GM03348 (cell line): Measurements from ENCODE around the gene ZC3H12D.
"Not testable (repeated sequence)": the region's sequence is repeated elsewhere in the genome, so short reads cannot be mapped to it uniquely, and the experiment has no call there.

Experiments
- DNase-seq: peaks from one replicate; pipeline ENCODE4 v3.0.0; 2012; ENCODE audit warnings: low spot score

The ZC3H12D gene

DNA sequence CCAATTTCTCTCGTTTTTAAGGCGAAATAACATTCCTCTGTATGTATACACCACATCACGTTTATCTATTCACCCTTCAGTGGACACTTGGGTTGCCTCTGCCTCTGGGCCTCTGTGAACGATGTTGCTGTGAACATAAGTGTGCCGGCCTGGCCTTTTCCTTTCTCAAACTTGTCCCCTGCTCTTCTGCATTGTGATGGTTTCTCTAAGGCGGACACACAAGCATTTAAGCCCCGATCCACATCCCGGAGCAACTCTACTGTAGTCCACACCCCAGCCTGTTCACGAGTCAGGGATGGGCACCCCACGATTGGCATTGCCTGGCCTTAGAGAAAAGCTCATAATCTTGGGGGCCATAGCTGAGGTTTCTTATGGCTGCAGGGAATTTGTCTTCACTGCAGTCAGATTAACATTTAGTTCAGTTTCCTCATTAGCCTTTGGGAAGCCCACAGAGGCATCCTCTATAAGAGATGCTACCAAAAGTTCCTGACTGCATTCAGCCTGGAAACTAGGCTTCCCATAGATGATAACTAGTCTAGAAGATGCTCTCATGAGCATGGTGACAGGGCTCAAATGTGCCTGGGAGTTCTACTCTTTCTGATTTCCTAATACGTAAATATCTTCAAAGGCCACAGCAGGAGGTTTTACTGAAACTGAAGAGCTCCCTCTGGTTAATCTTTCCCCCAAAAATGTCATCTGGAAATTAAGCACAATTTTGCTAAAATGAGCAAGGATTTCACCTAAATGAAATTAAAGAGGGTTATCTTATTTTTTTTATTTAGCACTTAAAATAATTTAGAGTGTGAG is 762 bp downstream of the ZC3H12D start:
- no peak for DNase-seq

DNA sequence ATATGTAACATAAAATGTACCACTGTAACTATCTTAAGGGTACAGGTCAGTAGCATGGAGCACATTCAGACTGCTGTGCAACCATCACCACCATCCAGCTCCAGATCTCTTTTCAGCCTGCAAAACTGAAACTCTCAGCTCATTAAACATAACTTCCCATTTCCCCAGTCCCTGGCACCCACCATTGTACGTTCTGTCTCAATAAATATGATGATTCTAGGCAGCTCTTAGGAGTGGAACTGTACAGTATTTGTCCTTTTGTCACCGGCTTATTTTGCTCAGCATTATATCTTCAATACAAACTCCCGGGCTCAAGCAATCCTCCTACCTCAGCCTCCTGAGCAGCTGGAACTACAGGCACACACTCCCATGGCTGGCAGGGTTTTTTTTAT is 1.5 kb downstream of the ZC3H12D start:
- no peak for DNase-seq

- no peak for DNase-seq
These were observed 2.1 kb downstream of the ZC3H12D start for GRCh38 chr6:149482545-149483333.

- DNase-seq = no peak
These were observed 4.1 kb downstream of the ZC3H12D start for GRCh38 chr6:149480502-149481280.

DNA sequence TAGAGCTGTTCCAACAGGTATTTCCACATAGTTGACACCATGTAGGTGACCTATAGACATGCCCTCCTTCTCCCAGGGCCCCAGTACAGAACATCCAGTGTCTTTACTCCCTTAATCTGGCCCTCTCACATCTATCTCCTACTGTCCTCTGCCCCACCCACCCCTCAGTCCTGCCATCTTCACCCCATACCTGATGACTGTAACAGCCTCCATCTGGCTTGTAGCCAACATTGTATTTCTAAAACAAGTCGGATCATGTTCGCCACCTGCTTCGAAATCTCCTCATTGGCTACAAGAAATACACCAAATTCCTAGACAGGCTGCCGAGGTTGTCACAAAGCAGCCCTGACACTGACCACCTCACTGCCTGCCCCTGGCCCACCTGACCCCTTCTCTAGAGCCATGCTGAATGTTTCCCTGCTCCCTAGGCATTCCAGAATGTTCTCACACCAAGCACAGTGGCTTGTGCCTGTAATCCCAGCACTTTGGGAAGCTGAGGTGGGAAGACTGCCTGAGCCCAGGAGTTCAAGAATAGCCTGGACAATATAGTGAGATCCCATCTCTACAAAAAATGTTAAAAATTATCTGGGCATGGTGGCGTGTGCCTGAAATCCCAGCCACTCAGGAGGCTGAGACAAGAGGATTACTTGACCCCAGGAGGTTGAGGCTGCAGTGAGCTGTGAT is 6.0 kb downstream of the ZC3H12D start:
- no peak for DNase-seq

- no peak for DNase-seq
These were observed 7.3 kb downstream of the ZC3H12D start for GRCh38 chr6:149477544-149477943.

GRCh38 chr6:149476789-149477455 is 7.9 kb downstream of the ZC3H12D start:
- DNase-seq = no peak

DNA sequence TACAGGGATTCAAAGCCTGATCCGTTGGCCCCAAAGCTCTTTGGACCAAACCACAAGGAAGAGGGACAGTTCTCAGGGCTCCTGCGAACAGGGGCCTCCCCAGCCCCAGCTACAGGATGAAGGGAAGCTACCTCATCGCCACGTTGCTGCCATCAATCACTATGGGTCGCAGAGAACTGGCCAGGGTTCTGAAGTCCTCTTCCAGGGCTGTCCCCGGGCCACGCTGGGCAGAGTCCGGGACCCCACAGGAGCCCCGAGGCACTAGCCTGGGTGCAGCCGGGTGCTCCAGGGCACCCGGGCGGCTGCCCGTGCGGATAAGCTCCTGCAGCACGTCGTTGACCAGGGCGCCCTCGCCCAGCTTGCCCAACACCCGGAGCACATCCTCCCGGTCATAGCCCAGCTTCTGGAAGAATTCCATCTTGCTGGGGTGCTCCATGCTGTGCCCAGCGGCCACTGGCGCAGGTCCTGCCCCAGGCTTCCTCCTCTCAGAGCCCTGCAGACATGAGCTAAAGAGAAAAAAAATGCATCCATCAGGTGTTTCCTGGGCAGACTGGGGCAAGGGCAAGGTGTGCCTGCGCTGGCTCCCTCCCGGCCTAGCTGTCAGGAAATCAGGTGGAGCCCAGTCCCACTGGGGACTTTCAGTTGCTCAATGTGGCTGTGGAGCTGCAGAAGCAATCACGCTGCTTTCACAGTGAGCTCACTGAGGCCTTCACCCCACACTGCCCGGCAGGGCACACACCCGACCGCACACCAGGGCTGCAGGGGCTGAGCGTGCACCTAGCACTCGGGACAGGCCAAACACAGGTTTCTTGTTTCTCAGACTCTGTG is 10.5 kb downstream of the ZC3H12D start:
- no peak for DNase-seq

- DNase-seq = no peak
These were observed 11.4 kb downstream of the ZC3H12D start for GRCh38 chr6:149473080-149474052.

DNA sequence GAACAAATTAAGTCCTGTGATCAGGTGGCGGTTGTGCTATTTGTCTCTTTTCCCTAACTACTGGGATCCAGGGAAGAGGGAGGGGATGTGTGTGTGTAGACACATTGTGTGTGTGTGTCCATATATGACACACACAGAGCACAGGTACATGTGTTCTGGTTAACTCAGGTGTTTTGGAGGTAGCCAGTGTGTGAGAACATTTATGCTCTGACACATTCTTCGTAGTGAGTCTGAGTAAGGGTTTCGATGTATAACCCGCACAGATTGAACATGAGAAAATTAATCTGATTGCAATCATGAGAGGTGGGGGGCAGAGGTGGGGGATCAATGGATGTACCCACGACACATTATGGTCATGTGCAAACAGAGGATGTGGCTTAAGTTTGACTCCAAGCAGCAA is 12.6 kb downstream of the ZC3H12D start:
- DNase-seq = no peak

GRCh38 chr6:149471801-149472200 is 13.0 kb downstream of the ZC3H12D start:
- DNase-seq = no peak

DNA sequence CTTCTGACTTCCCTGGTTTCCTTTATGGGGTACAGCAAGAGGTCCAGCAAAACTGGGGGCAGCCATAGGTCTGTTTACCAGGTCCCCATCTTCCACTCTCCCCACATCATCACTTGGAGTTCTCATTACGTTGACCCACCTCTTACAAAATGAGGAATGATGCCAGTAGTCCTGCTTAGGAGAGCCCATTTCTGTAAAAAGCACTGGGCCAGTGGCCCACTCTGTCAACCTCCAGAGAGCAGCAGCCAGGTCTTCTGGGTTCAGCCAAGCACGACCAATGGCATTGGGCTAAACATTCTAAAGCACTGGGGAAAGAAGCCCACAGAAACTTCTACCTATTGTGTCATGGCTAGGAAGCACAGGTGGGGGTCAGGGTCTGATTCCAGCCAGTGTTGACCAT is 13.9 kb downstream of the ZC3H12D start:
- DNase-seq = no peak

DNA sequence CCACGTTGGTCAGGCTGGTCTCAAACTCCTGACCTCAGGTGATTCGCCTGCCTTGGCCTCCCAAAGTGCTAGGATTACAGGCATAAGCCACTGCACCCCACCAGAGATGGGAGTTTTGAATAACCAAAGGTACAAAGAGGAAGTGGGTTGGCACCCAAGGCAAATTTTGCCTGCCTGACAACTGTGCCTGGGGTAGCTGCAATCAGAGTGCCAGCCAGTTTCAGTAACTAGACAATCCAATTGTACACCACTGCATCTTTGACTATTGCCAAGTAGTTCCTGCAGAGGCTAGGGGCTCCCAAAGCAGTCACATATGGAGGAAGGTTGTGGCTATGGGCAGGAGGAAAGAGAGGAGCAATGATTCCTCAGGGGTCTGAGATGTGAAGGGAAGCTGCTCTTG is 16.6 kb downstream of the ZC3H12D start:
- DNase-seq = no peak

- no peak for DNase-seq
These were observed 17.5 kb downstream of the ZC3H12D start for GRCh38 chr6:149467265-149467664.

DNA sequence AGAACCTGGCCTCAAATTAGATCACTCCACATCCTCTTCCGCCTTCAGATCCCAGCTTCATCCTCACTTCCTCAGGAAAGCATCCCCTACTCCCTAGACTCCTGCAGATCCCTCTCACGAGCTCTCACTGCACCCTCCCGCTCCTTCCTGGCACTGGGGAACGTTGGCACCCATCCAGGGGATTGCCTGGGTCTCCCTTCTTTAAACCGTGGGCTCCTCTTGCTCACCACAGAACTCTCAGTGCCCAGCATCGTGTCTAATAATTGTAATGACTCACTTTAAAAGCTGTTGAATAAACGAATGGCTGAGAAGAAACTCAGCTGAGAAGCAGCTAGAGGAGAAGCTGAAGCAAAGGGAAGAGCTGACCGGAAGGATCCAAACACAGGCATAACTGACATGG is 20.4 kb downstream of the ZC3H12D start:
- no peak for DNase-seq

GRCh38 chr6:149463781-149464180 is 21.0 kb downstream of the ZC3H12D start:
- DNase-seq = no peak

DNA sequence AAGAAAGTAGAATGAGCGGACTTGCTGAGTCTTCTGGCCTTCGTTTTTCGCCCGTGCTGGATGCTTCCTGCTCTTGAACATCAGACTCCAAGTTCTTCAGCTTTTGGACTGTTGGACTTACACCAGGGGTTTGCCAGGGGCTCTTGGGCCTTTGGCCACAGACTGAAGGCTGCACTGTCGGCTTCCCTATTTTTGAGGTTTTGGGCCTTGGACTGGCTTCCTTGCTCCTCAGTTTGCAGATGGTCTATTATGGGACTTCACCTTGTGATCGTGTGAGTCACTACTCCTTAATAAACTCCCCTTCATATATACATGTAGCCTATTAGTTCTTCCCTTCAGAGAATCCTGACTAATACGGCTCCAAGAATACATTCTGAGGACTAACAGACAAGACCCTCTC is 22.1 kb downstream of the ZC3H12D start:
- DNase-seq = not testable (repeated sequence)

DNA sequence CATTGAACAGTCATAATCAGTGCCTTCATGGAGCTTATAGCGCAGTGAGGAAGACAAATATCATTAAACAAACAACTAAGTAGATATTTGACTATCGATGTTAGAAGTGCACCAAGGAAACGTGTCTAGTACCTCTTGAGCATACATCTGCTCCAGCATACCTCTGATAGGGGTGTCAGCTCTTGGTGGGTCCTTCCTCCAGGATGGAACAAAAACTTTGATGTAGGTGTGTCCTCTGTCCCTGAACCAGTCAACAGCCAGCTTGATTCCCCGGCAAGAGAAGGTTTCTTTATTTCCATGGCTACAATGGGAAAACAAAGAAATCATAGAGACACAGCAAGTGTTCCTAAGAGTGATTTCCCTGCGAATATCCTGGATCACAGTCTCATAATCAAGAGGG is 23.1 kb downstream of the ZC3H12D start:
- no peak for DNase-seq

GRCh38 chr6:149460249-149460648 is 24.6 kb downstream of the ZC3H12D start:
- DNase-seq = not testable (repeated sequence)
